NCI-H460 (cell line): ENCODE data around the gene AKAP13. TPM values are rescaled to one million over a fixed set of nuclear protein-coding genes. Genes with fewer than 3 reads are reported as not detected.
"Not testable (repeated sequence)": the region's sequence is repeated elsewhere in the genome, so short reads cannot be mapped to it uniquely, and the experiment has no call there.

ENCODE experiments used
- DNase-seq: peaks from one replicate; pipeline ENCODE4 v3.0.0-alpha.2; 2016; ENCODE audit warnings: low read depth; ENCODE audit errors: extremely low read depth
- total RNA-seq: library from RNA; depleted of rRNA; stranded (reverse); fragments of >200 nt; shearing (Covaris generic); gene quantifications from 2 replicates; pipeline ENCODE4 v1.2.3, GENCODE V29; 2014

AKAP13 gene
- total RNA-seq, 1 experiment from 2014 or later: 31.4 TPM

GRCh38 chr15:85473455-85473854 is 93.1 kb downstream of the AKAP13 start:
- DNase-seq: no peak

GRCh38 chr15:85474700-85475316 is 94.4 kb downstream of the AKAP13 start:
- DNase-seq: no peak

- no peak for DNase-seq
These were observed 94.9 kb downstream of the AKAP13 start for GRCh38 chr15:85475317-85475701.

- no peak for DNase-seq
These were observed 95.3 kb downstream of the AKAP13 start for GRCh38 chr15:85475711-85476110.

GRCh38 chr15:85477061-85477460 is 96.7 kb downstream of the AKAP13 start:
- DNase-seq: no peak

- no peak for DNase-seq
These were observed 97.3 kb downstream of the AKAP13 start for GRCh38 chr15:85477730-85478129.

GRCh38 chr15:85479071-85479647 is 98.8 kb downstream of the AKAP13 start:
- DNase-seq: no peak

GRCh38 chr15:85480923-85481322 is 100.5 kb downstream of the AKAP13 start:
- no peak for DNase-seq

GRCh38 chr15:85481543-85481942 is 101.1 kb downstream of the AKAP13 start:
- not testable (repeated sequence) for DNase-seq

- no peak for DNase-seq
These were observed 102.5 kb downstream of the AKAP13 start for GRCh38 chr15:85482894-85483293.

GRCh38 chr15:85483955-85484354 is 103.6 kb downstream of the AKAP13 start:
- DNase-seq: not testable (repeated sequence)

GRCh38 chr15:85484923-85485322 is 104.5 kb downstream of the AKAP13 start:
- not testable (repeated sequence) for DNase-seq

GRCh38 chr15:85485956-85486567 is 105.7 kb downstream of the AKAP13 start:
- peak; percentile 78 for DNase-seq

GRCh38 chr15:85487796-85488195 is 107.4 kb downstream of the AKAP13 start:
- not testable (repeated sequence) for DNase-seq

- no peak for DNase-seq
These were observed 108.6 kb downstream of the AKAP13 start for GRCh38 chr15:85488997-85489396.

GRCh38 chr15:85489773-85490493 is 109.5 kb downstream of the AKAP13 start:
- no peak for DNase-seq

- no peak for DNase-seq
These were observed 110.5 kb downstream of the AKAP13 start for GRCh38 chr15:85490856-85491255.

- no peak for DNase-seq
These were observed 111.3 kb downstream of the AKAP13 start for GRCh38 chr15:85491691-85492090.

GRCh38 chr15:85492406-85492805 is 112.0 kb downstream of the AKAP13 start:
- no peak for DNase-seq

- DNase-seq: no peak
These were observed 112.9 kb downstream of the AKAP13 start for GRCh38 chr15:85493260-85493659.

- peak; percentile 81 for DNase-seq
These were observed 113.8 kb downstream of the AKAP13 start for GRCh38 chr15:85494048-85494777.
